Measurements from ENCODE around the gene ABHD8.
A peak's percentile ranks its signal among the peaks of the same experiment; 100 is the strongest.

The ABHD8 gene

GRCh38 chr19:17319473-17320238, 16.4 kb upstream of the ABHD8 start:
- DNase-seq, result no peak

DNA sequence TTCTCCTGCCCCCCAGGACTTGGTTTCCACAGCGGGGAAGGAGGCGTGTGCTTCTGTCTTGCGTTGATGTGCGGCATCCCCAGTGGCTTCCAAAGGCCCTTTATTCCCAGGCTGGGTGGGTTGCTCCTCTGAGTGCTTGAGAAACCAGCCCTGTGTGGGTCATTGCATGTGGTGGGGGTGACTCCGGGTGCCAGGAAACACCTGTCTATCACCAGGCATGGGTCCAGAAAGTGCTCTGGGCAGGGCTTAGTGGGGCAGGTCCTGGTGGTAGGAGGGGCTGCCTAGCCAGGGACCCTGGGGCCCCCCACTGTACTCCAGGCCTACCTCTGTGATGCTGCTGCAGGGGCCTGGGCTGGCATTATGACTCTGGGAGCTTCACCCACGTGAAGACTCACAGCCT, 15.7 kb upstream of the ABHD8 start:
- no peak for DNase-seq

DNA sequence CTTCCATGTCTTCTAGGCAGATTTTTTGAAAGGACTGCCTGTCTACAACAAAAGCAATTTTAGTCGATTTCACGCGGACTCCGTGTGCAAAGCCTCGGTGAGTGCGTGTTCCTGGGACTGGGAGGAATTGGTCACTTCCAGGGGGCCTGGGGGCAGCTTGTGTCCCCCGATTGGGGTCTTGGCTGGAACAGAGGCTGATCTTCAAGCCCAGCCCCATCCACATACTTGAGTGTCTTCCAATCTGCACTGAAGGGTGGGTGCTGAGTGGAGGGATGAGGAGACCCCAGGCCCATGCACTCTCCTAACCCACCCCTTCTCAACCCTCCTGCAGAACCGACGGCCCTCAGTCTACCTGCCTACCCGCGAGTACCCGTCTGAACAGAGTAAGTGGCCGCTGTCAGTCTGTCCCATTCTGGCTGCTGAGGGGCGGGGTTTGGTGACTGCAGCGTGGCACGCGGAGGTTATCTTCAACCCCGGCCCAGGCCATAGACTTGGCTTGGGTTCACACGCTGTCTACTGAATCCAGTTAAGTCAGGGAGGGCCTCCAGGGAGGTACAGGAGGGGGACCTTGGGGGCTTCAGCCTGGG, 10.9 kb upstream of the ABHD8 start:
- no peak for DNase-seq

DNA sequence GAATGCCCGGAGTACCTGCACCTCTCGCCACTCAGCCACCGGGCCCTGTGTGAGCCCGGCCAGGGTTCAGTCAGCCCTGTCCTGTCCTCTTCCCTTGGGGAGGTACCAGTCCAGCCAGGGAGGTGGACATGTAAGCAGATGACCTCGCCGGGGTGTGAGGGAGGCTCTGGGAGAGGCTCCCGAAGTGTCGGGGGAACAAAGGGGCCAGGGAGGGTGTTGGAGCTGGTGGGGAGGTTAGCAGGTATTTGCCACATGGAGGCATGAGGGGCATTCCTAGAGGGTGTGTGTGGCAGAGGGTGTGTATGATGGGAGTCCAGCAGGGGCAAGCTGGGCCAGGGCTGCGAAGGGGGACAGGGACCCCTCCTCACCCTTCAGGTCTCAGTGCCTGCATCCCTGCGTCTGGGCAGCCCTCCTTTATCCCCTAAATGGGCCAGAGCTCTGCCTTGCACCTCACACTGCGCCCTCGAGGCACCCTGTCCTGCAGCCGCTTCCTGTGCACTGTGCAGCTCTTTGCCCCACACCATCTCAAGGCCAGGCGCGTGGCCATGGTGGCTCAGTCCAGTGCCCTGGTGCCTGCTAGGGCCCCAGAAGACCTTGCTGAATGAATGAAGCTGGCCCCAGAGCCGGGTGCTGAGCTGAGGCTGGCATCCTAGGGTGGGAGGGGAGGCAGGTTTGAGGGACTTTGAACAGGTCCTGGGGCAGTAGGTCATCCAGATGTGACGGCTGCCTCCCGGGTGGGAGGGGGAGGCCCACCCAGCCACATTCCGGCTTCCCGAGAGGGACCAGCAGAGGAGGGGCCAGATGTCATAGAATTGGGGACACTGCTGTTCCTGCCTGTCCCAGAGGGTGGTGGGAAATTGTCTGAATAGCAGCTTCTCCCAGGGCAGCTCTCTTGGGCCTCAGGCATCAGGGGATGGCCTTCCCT, 9.2 kb upstream of the ABHD8 start:
- no peak for DNase-seq

GRCh38 chr19:17311455-17312188, 8.4 kb upstream of the ABHD8 start:
- no peak for DNase-seq

- no peak for DNase-seq
Observed at GRCh38 chr19:17309965-17310461, 6.8 kb upstream of the ABHD8 start.

GRCh38 chr19:17309198-17309964, 6.2 kb upstream of the ABHD8 start, which contains the start of gene DDA1:
DDA1 (plus strand) TSS chr19:17309563; CDS start chr19:17309655, 92 bp downstream.
- DNase-seq, result peak; percentile 99

DNA sequence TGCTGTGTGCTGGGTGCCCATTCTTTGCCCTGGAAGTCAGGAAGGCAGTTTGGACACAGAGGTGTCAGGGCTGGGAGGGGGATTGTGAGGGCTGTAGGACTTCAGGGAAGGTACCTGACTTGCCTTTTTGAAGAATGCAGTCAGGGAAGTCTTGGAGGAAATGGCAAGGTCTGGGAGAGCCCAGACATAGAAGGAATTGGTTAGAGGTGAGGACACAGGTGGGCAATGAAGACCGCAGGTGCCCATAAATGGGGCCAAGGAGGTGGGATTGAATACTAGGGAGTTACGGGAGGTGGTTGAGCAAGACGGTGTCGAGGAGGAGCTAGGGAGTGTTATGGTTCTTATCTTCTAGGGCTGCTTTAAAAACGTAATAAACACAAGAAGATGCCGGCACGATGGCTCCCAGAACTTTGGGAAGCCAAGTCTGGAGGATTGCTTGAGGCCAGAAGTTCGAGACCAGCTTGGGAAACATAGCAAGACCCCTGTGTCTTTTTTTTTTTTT, 4.7 kb upstream of the ABHD8 start:
- DNase-seq, result no peak

DNA sequence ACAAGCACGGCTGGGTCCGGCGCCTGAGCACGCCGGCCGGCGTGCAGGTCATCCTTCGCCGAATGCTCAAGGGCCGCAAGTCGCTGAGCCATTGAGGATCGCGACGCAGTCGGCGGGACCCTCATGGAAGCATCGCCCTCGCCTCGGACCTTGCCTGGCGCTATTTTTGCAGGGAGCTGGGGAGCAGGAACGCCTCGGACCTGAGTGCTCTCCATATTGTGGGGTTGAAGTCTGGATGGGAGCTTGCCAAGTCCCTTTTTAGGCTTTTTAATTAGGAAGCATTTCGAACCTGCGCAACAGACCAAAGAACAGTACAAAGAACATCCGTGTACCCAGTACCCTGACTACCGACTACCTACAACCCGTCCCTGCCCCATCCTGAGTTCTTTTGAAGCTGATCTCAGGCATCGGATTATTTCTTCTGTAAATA, 3.1 kb upstream of the ABHD8 start:
- no peak for DNase-seq

DNA sequence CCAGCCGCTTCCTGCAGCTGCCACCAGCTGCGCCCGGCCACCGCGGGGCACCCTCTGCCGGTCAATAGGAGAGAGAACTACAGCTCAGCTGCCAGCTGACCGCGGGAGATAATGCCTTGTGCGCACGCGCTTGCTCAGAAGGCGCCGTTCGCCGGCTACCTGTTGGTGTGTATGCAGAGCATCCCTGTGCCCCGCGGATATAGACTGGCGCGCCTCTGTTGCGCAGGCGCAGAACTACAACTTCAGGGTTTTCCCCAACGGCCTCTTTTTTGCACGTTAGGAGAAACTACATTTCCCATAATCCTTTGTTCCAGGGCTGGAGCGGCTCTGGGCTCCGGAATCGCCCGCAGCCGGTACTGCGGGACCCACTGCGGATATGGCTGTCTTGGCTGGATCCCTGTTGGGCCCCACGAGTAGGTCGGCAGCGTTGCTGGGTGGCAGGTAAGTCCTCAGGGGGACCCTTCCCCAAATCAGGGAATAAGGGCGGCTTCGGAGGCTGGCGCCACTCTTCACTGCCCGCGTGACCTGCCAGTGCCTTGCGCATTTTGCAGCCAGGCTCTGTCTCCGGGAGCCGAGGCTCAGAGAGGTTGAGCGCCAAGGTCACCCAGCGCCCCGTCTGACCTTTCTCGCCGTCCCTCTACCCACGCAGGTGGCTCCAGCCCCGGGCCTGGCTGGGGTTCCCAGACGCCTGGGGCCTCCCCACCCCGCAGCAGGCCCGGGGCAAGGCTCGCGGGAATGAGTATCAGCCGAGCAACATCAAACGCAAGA, 2.5 kb upstream of the ABHD8 start, which contains the start of gene MRPL34:
Gene MRPL34, plus strand, starts transcription at position 356 of the 768 bp plus-strand sequence. Its CDS starts 21 bp downstream, at position 377.
- peak; percentile 99 to 100 for DNase-seq

DNA sequence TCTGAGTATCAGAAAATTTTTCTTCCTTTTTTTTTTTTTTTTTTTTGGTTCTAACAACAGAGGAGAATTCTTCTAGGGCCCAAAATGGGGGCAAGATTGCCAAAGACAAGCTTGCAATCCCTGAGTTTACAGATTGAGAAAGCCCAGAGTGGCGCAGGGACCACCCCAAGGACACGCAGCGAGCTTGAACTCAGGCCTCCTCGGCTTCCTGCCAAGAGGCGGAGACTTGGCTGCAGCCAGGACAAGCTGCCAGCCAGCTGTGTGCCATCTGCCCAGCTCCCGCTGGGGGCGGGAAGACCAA, 1.9 kb upstream of the ABHD8 start:
- DNase-seq, result no peak

GRCh38 chr19:17304386-17305215, 1.4 kb upstream of the ABHD8 start:
- no peak for DNase-seq

GRCh38 chr19:17303940-17304267, 679 bp upstream of the ABHD8 start:
- no peak for DNase-seq

- peak; percentile 27 to 40 for DNase-seq
Observed at GRCh38 chr19:17302391-17303166, 646 bp downstream of the ABHD8 start.

DNA sequence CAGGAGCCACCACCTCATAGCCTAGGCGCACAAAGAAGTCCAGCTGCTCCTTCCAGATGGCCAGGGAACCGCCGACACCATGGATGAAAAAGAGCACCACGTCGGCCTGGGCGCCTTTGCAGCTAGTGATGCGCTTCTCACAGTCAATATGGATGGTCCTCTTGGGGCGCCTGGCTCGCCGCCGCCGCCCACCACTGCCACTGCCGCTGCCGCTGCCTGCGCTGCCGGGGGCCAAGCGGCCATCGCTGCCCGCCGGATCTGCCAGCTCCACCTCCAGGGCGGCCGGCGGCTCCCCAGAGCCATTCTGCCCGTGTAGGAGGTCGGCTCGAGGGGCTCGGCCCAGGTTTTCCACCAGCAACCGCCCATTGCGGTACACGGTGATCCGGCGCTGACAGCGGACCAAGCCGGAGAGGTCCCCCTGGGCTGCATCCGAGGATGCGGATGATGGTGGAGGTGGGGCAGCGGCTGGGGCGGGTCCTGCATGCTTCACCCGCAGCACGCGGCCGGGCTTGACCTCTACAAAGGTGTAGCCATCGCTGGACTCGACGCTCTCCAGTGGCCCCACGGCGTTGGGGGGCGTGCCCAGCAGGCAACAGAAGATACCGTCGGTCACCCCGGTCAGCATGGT, 2.1 kb downstream of the ABHD8 start:
- DNase-seq, result no peak

DNA sequence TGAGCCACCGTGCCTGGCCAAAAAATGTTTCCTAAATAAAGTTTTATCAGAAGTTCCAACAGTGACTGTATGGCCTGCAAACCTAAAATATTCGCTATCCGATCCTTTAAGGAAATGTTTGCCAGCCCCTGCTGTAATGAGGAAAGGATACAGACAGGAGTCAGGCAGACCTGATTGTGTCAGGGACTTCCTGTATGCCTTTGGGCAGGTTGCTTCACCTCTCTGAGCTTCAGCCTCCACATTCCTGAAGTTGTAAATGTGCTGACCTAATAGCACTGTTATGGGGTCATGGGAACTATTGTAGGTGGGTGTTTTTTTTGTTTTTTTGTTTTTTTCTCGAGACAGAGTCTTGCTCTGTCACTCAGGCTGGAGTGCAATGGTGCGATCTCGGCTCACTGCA, 6.2 kb downstream of the ABHD8 start:
- DNase-seq, result no peak

DNA sequence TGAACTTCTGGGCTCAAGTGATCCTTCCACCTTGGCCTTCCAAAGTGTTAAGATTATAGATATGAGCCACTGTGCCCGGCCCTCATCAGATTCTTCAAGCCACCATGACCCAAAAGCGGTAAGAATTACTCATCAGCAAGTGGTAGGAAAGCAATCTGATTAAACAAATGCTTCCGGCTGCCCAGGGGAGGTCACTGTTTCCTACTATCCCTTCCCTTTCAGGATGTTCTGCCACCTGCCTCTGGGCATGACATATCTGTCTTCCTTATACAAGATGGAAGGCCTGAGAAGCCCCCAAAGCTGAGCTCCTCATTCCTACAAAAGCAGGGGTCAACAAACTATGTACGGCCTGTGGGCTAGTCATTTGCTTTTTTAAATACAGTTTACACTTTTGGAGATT, 7.0 kb downstream of the ABHD8 start:
- DNase-seq, result peak; percentile 5 to 14

DNA sequence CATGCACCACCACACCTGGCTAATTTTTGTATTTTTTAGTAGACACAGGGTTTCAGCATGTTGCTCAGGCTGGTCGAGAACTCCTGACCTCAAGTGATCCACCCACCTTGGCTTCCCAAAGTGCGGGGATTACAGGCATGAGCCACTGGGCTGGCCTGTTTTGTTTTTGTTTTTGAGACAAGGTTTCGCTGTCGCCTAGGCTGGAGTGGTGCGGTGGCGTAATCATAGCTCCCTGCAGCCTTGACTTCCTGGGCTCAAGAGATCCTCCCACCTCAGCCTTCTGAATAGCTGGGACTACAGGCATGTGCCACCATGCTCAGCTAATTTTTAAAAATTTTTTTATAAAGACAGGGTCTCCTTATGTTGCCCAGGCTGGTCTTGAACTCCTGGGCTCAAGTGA, 7.7 kb downstream of the ABHD8 start:
- peak in 1 of 2 experiments; percentile 3 for DNase-seq

Measured in AML-193 (cell line).